CD4-positive, alpha-beta memory T cell (primary cell): ENCODE data around the gene THTPA. TPM values are rescaled to one million over a fixed set of nuclear protein-coding genes. Genes with fewer than 3 reads are reported as not detected.
"Not testable (repeated sequence)": the region's sequence is repeated elsewhere in the genome, so short reads cannot be mapped to it uniquely, and the experiment has no call there.

Experiments
- CTCF ChIA-PET: fragments of 350-600 bp; sonication (Branson Sonifier 250); formaldehyde crosslinking; loops from one replicate; lab custom pipeline; 2021; ENCODE audit warnings: inconsistent platforms; ENCODE audit not compliant: partially characterized antibody; lab: Charles Lee
- POLR2A ChIA-PET: fragments of 350-600 bp; sonication (Branson Sonifier 250); formaldehyde crosslinking; loops from one replicate; lab custom pipeline; 2021; ENCODE audit not compliant: partially characterized antibody; lab: Charles Lee
- DNase-seq, 5 donors: peaks; one replicate each; pipeline versions ENCODE4 v3.0.0 to v3.0.0-alpha.2; 2020 to 2022; ENCODE audit warnings: mixed read lengths in 1 of 5
- H3K27ac ChIP-seq: one replicate; pipeline ENCODE4 v1.7.0; 2013; ENCODE audit warnings: low read depth, low read length
- H3K27me3 ChIP-seq: 2 replicates; pipeline ENCODE4 v1.7.0; 2013; ENCODE audit warnings: mild to moderate bottlenecking, low read length, moderate library complexity; ENCODE audit not compliant: insufficient read depth
- H3K36me3 ChIP-seq: 2 replicates; pipeline ENCODE4 v1.7.0; 2013; ENCODE audit warnings: mild to moderate bottlenecking, low read length, moderate library complexity; ENCODE audit not compliant: insufficient read depth
- H3K4me1 ChIP-seq: 2 replicates; pipeline ENCODE4 v1.7.0; 2013; ENCODE audit warnings: mild to moderate bottlenecking, low read length, moderate library complexity; ENCODE audit not compliant: insufficient read depth
- H3K4me3 ChIP-seq, 2 donors: one replicate each; pipeline ENCODE4 v1.7.0; 2013; ENCODE audit warnings: low read length in 2 of 2, mild to moderate bottlenecking in 1 of 2
- H3K9me3 ChIP-seq, 2 donors: one replicate each; pipeline ENCODE4 v1.7.0; 2013; ENCODE audit warnings: low read length in 2 of 2, control low read depth in 1 of 2; ENCODE audit not compliant: control insufficient read depth in 1 of 2
- H3K27ac Mint-ChIP-seq, 7 donors: one replicate each; pipeline ENCODE4 v1.8.0; 2020 to 2021; ENCODE audit warnings: mixed read lengths in 7 of 7, mild to moderate bottlenecking in 6 of 7, inconsistent platforms in 3 of 7, moderate library complexity in 3 of 7
- H3K27me3 Mint-ChIP-seq, 2 donors: one replicate each; pipeline ENCODE4 v1.8.0; 2020 to 2021; ENCODE audit warnings: mixed read lengths in 2 of 2
- H3K36me3 Mint-ChIP-seq, 2 donors: one replicate each; pipeline ENCODE4 v1.8.0; 2020 to 2021; ENCODE audit warnings: mixed read lengths in 2 of 2, inconsistent platforms in 1 of 2, mild to moderate bottlenecking in 1 of 2
- H3K4me1 Mint-ChIP-seq, 4 donors: one replicate each; pipeline ENCODE4 v1.8.0; 2020 to 2021; ENCODE audit warnings: mixed read lengths in 4 of 4, mild to moderate bottlenecking in 1 of 4
- H3K4me3 Mint-ChIP-seq, 8 donors: one replicate each; pipeline ENCODE4 v1.8.0; 2020 to 2021; ENCODE audit warnings: mixed read lengths in 8 of 8, mild to moderate bottlenecking in 7 of 8, moderate library complexity in 6 of 8, inconsistent platforms in 3 of 8
- H3K9me3 Mint-ChIP-seq, 8 donors: one replicate each; pipeline ENCODE4 v1.8.0; 2020 to 2021; ENCODE audit warnings: mixed read lengths in 8 of 8, mild to moderate bottlenecking in 5 of 8, inconsistent platforms in 3 of 8, moderate library complexity in 1 of 8
- intact Hi-C: fragments of 100-400 bp; cut with micrococcal nuclease; formaldehyde crosslinking; loops from one replicate; pipeline ENCODE4 v1.15.1; 2023
- polyA plus RNA-seq, 2 donors: library from polyadenylated mRNA; unstranded; fragments of 300-500 nt; fragmentation: Illumina TruSeq; gene quantifications; one replicate each; pipeline ENCODE4 v1.2.3, GENCODE V29; 2021
- total RNA-seq, 2 experiments: library from RNA; stranded (reverse); gene quantifications; one replicate each; pipeline ENCODE4 v1.2.3, GENCODE V29; 2021

THTPA gene
- total and polyA plus RNA-seq, 4 experiments from 2014 or later: 10.9 to 26.2 (median 20.6) TPM

DNA sequence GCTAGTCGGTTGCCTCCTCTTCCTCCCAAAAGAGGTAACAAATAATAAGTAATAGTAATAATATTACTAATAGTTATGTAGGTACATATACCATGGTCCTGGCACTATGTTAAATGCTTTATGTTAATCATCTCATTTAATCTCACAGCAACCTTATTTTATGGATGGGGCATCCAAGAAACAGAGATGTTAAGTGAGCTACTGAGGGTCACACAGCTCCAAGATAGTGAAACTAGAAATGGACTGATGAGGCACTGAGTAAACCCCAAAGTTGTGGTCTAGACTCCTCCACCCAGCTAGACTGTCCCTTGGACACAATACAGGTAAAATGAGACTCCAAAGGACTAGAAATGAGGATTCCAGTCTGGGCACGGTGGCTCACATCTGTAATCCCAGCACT is 19.6 kb upstream of the THTPA start:
- no peaks in the 10 kb centered on the region for H3K36me3 ChIP-seq
- H3K27ac Mint-ChIP-seq: no peak overlapping the region
- no peaks in the 10 kb centered on the region for H3K27me3 ChIP-seq
- no peaks in the 10 kb centered on the region for H3K9me3 Mint-ChIP-seq
- no peak overlapping the region for H3K27ac ChIP-seq
- no peaks in the 10 kb centered on the region for H3K36me3 Mint-ChIP-seq
- H3K4me3 Mint-ChIP-seq: no peak overlapping the region
- CTCF ChIA-PET: interaction anchor here (0.6 to 9.3 kb wide), 5 partner anchors 24 to 738 kb away, joined by 4 to 83 read pairs (median 5); no protein-coding TSS in a partner anchor
- peaks cover 0 to 3% of the 10 kb centered on the region in 2 donors for H3K27me3 Mint-ChIP-seq
- POLR2A ChIA-PET: no interaction called here
- no peaks in the 10 kb centered on the region for H3K4me1 ChIP-seq
- DNase-seq: no peak
- no peak overlapping the region for H3K4me3 ChIP-seq
- H3K4me1 Mint-ChIP-seq: peaks cover 0 to 6% (median under 1%) of the 10 kb centered on the region in 4 donors
- intact Hi-C loops: no loop called here
- no peaks in the 10 kb centered on the region for H3K9me3 ChIP-seq

DNA sequence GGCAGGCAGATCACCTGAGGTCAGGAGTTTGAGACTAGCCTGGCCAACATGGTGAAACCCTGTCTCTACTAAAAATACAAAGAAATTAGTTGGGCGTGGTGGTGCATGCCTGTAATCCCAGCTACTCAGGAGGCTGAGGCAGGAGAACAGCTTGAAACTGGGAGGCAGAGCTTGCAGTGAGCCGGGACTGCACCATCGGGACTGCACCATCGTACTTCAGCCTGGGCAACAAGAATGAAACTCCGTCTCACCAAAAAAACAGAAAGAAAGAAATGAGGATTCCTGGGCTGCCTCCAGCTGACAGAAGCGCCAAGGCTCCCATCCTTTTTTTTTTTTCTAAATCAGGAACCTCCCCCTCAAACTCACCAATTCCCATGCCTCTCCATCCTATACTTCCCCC is 19.2 kb upstream of the THTPA start:
- intact Hi-C loops, H3K36me3 Mint-ChIP-seq, H3K4me3 Mint-ChIP-seq, DNase-seq, H3K4me3 ChIP-seq, H3K27ac ChIP-seq, H3K36me3 ChIP-seq, H3K27me3 ChIP-seq, H3K9me3 Mint-ChIP-seq, H3K27me3 Mint-ChIP-seq, H3K4me1 ChIP-seq, H3K9me3 ChIP-seq, H3K4me1 Mint-ChIP-seq, H3K27ac Mint-ChIP-seq, POLR2A ChIA-PET: not testable (repeated sequence)
- CTCF ChIA-PET: interaction anchor here (1.1 to 9.3 kb wide), 4 partner anchors 23 to 62 kb away, joined by 4 to 83 read pairs (median 8); no protein-coding TSS in a partner anchor

DNA sequence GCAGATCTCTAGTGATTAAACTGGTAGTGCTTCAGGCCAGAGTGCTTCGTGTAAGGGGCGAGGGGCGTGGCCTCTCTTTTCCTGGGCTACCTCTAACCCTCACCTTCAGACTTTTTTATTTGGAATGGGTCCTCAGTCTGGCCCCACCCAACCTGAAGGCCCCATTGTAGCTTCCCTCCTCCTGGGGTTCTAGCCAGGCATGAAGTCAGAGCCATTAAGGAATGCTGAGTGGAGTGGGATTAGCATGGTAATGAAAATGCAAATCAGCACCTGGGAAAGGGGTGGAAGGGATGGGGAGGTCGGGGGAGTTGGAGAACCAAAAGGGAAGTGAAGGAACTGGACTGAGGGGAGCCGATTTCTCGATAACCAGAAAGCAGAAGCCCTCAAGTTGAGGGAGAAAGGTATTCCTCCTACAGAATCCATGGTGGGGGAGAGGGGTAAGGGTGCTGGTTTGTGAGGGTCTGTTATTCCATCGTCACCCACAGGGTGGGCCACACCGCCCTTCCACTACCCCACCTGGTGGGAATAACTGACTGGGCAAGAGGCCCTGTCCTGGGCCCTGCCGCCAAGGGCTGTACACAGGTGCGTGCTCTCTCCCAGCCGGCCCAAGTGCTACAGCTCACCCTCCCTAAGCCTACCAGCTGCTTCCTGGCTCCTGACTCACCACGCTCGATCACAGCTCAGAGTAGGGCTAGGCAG is 18.6 kb upstream of the THTPA start:
- Mint-ChIP-seq H3K27me3 (peaks cover 0 to 3% of the 10 kb centered on the region in 2 donors), H3K4me1 (peaks cover 0 to 6% (median under 1%) of the 10 kb centered on the region in 4 donors), H3K27ac (peak overlapping the region in 1 of 7 donors; percentile 62), H3K4me3 (no peak overlapping the region), H3K36me3 (no peaks in the 10 kb centered on the region), H3K9me3 (no peaks in the 10 kb centered on the region)
- H3K27me3 ChIP-seq: no peaks in the 10 kb centered on the region
- CTCF ChIA-PET: interaction anchor here (0.7 to 9.3 kb wide), 6 partner anchors 16 to 63 kb away, joined by 3 to 83 read pairs (median 4); no protein-coding TSS in a partner anchor
- no peak overlapping the region for H3K27ac ChIP-seq
- H3K4me1 ChIP-seq: no peaks in the 10 kb centered on the region
- H3K9me3 ChIP-seq: no peaks in the 10 kb centered on the region
- DNase-seq: no peak
- H3K36me3 ChIP-seq: no peaks in the 10 kb centered on the region
- POLR2A ChIA-PET: no interaction called here
- no peak overlapping the region for H3K4me3 ChIP-seq
- intact Hi-C loops: no loop called here

DNA sequence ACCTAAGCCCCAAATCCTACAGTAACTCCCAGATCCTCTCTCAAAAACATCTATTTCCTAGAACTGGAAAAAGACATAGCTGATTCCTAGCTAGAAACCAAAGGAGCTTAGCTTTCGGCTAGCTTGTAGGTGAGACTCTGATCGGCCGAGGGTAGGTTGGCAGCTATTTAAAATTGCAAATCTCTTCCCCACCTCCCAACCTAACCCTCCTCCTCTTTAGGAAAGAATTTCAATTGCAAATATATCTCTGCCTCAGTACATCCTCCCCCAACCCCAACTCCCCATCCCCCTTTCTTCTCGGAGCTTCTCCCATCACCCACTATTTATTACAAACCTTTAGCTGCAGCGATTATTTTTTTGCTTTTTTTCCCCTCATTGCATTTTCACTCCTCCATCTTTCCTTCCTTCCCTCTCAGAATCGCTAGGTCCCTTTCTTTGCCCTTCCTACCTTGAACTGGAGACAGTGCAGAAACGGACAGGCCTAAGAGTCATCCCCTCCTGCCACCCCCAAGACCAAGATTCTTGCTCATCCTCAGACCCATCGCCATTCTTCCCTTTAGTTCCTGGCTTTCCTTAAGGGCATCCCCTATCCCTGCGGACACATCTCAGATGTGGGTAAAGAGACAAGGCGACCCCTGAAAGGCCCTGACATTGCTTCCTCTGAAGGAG is 17.9 kb upstream of the THTPA start:
- no peak overlapping the region for H3K4me3 Mint-ChIP-seq
- H3K27me3 Mint-ChIP-seq: peaks cover 0 to 3% of the 10 kb centered on the region in 2 donors
- Histone ChIP-seq H3K36me3 (no peaks in the 10 kb centered on the region), H3K27me3 (no peaks in the 10 kb centered on the region), H3K27ac (no peak overlapping the region), H3K4me3 (no peak overlapping the region), H3K4me1 (no peaks in the 10 kb centered on the region), H3K9me3 (no peaks in the 10 kb centered on the region)
- H3K27ac Mint-ChIP-seq: peak overlapping the region in 1 of 7 donors; percentile 62
- intact Hi-C loops: no loop called here
- DNase-seq: no peak
- POLR2A ChIA-PET: no interaction called here
- H3K4me1 Mint-ChIP-seq: peaks cover 0 to 6% (median under 1%) of the 10 kb centered on the region in 4 donors
- H3K9me3 Mint-ChIP-seq: no peaks in the 10 kb centered on the region
- H3K36me3 Mint-ChIP-seq: no peaks in the 10 kb centered on the region
- CTCF ChIA-PET: interaction anchor here (0.7 to 9.3 kb wide), 8 partner anchors 16 to 94 kb away, joined by 3 to 83 read pairs (median 4); no protein-coding TSS in a partner anchor

DNA sequence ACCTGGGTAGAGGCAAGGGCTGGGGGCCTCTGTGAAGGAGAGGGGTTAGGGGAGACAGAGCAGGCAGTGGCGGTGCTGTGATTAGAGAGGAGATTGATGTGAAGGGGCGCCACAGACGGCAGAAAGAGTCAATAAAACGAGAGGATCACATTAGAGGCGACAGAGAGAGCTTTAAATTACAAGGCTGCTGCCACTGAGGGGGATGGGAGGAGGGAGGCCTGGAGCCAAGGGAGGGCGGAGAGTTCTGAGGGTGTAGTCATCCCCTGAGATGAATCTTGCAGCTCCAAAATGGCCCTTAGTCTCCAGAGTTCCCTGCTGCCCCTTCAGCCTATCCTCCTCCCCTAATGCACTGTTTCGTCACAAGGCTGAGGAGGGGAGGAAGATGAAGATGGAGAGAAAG is 17.3 kb upstream of the THTPA start:
- Mint-ChIP-seq H3K27ac (no peak overlapping the region), H3K36me3 (no peaks in the 10 kb centered on the region), H3K9me3 (no peaks in the 10 kb centered on the region), H3K4me3 (no peak overlapping the region), H3K27me3 (peaks cover 0 to 3% of the 10 kb centered on the region in 2 donors), H3K4me1 (peaks cover 0 to 6% (median under 1%) of the 10 kb centered on the region in 4 donors)
- H3K27me3 ChIP-seq: no peaks in the 10 kb centered on the region
- POLR2A ChIA-PET: no interaction called here
- no peak overlapping the region for H3K4me3 ChIP-seq
- H3K4me1 ChIP-seq: no peaks in the 10 kb centered on the region
- H3K36me3 ChIP-seq: no peaks in the 10 kb centered on the region
- no peak for DNase-seq
- H3K27ac ChIP-seq: no peak overlapping the region
- H3K9me3 ChIP-seq: no peaks in the 10 kb centered on the region
- CTCF ChIA-PET: interaction anchor here (0.7 to 9.3 kb wide), 7 partner anchors 11 to 94 kb away, joined by 3 to 83 read pairs (median 4); no protein-coding TSS in a partner anchor
- intact Hi-C loops: loop anchor here (1.0 kb wide), 1 partner anchor 60 kb away; no protein-coding TSS in a partner anchor

DNA sequence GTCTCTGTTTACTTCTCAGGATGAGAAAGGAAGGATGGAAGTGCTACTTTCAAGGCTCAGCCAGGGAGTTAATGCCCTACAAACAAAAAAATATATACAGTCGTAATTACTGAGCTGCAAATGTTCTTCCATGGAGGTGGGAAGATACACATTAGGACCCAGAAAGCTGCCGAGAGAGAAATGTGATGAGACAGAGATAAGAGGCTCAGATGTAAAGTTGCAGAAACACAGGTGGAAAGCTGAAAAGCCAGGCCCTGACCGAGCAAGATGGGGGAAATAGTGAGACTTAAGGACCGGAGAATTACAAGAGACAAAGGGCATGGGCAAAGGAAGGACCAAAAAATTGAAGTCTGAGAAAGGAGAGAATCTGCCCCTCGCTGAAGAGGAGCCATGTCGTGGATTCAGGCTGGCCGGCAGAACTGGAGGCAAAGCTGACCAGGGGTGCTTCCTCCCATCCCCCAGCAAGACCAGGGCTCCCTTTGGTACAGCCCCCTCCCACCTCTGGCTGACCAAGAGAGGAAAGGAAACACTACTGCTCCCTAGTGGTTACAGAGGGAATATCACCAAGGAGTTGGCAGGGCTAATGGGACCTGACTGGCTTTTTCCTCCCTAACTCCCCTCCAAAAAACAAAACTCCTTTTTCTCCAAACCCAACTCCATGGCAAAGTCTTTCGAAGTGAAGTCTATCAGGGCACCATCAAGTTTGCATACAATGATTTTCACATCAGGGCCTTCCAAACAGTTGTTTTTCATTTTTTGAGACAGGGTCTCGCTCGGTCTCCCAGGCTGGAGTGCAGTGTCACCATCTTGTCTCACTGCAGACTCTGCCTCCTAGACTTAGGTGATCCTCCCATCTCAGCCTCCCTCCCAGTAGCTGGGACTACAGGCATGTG is 16.6 kb upstream of the THTPA start:
- no peaks in the 10 kb centered on the region for H3K36me3 ChIP-seq
- no peaks in the 10 kb centered on the region for H3K4me1 ChIP-seq
- H3K36me3 Mint-ChIP-seq: no peaks in the 10 kb centered on the region
- peak in 4 of 5 donors; percentile 37 to 45 (median 38) for DNase-seq
- H3K9me3 ChIP-seq: no peaks in the 10 kb centered on the region
- no peak overlapping the region for H3K4me3 ChIP-seq
- H3K4me3 Mint-ChIP-seq: no peak overlapping the region
- ChIA-PET CTCF (interaction anchor here (0.6 to 9.3 kb wide), 9 partner anchors 10 to 275 kb away, joined by 3 to 83 read pairs (median 4); partner anchors contain the start of gene THTPA), POLR2A (no interaction called here)
- intact Hi-C loops: loop anchor here (1.0 kb wide), 1 partner anchor 61 kb away; no protein-coding TSS in a partner anchor
- H3K27ac Mint-ChIP-seq: peak overlapping the region in 4 of 7 donors; percentile 19 to 74 (median 41)
- H3K27me3 ChIP-seq: no peaks in the 10 kb centered on the region
- H3K27me3 Mint-ChIP-seq: peaks cover 0 to 3% of the 10 kb centered on the region in 2 donors
- H3K4me1 Mint-ChIP-seq: peaks cover 0 to 6% (median under 1%) of the 10 kb centered on the region in 4 donors
- no peak overlapping the region for H3K27ac ChIP-seq
- no peaks in the 10 kb centered on the region for H3K9me3 Mint-ChIP-seq
